Vagina (tissue), 2 donors: ENCODE data around the gene BICDL2.

Experiments
- CTCF ChIP-seq, 3 experiments: fragments of 450-650 bp in 2 of 3; fragments of 200-600 bp in 1 of 3; sonication (generic) in 1 of 3; IDR thresholded peaks; one replicate each; pipeline ENCODE4 v1.5.1; 2017 to 2019; ENCODE audit warnings: antibody characterized with exemption in 3 of 3, mild to moderate bottlenecking in 2 of 3, moderate library complexity in 2 of 3
- POLR2A ChIP-seq, 2 donors: fragments of 450-650 bp; IDR thresholded peaks; one replicate each; pipeline ENCODE4 v1.6.1; 2017; ENCODE audit warnings: antibody characterized with exemption in 2 of 2, mild to moderate bottlenecking in 2 of 2, moderate library complexity in 2 of 2

GRCh38 chr16:3035289-3035971, 1.3 kb downstream of the BICDL2 start:
- TF ChIP-seq CTCF (IDR thresholded peaks at IDR 0.05) (no peak), POLR2A (IDR thresholded peaks at IDR 0.05) (no peak)
